ENCODE data around the gene ZSWIM8. TPM values are rescaled to one million over a fixed set of nuclear protein-coding genes. Genes with fewer than 3 reads are reported as not detected.

The ZSWIM8 gene
- total and polyA plus RNA-seq, 2 experiments from 2014 or later = 20.5 to 30.4 TPM

- Histone ChIP-seq H3K79me2 (replicated peaks; ENCODE audit: insufficient read depth) (no peaks in the 10 kb centered on the region), H3K36me3 (ENCODE audit: insufficient read depth) (peaks cover 17% of the 10 kb centered on the region)
- no peaks in the 10 kb centered on the region for H3K9me3 Mint-ChIP-seq
Measured at GRCh38 chr10:73841061-73841421, 55.6 kb downstream of the ZSWIM8 start.

More at GRCh38 chr10:73841061-73841421, 55.6 kb downstream of the ZSWIM8 start:
- DNase-seq (ENCODE audit: low spot score) (no peak), ATAC-seq (peak; percentile 59)
- no peak overlapping the region for H2AFZ ChIP-seq
- H3K9me2 ChIP-seq (ENCODE audit: insufficient read depth) = no peaks in the 10 kb centered on the region
- TF ChIP-seq, protein P1, sequence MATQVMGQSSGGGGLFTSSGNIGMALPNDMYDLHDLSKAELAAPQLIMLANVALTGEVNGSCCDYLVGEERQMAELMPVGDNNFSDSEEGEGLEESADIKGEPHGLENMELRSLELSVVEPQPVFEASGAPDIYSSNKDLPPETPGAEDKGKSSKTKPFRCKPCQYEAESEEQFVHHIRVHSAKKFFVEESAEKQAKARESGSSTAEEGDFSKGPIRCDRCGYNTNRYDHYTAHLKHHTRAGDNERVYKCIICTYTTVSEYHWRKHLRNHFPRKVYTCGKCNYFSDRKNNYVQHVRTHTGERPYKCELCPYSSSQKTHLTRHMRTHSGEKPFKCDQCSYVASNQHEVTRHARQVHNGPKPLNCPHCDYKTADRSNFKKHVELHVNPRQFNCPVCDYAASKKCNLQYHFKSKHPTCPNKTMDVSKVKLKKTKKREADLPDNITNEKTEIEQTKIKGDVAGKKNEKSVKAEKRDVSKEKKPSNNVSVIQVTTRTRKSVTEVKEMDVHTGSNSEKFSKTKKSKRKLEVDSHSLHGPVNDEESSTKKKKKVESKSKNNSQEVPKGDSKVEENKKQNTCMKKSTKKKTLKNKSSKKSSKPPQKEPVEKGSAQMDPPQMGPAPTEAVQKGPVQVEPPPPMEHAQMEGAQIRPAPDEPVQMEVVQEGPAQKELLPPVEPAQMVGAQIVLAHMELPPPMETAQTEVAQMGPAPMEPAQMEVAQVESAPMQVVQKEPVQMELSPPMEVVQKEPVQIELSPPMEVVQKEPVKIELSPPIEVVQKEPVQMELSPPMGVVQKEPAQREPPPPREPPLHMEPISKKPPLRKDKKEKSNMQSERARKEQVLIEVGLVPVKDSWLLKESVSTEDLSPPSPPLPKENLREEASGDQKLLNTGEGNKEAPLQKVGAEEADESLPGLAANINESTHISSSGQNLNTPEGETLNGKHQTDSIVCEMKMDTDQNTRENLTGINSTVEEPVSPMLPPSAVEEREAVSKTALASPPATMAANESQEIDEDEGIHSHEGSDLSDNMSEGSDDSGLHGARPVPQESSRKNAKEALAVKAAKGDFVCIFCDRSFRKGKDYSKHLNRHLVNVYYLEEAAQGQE (IDR thresholded peaks at IDR 0.05; ENCODE audit: unreplicated experiment) = no peak
- TF ChIP-seq POLR2AphosphoS5 (IDR thresholded peaks at IDR 0.05; ENCODE audit: low read depth) = no peak
- no peak for TF ChIP-seq EZH2phosphoT487 (IDR thresholded peaks at IDR 0.05; ENCODE audit: unreplicated experiment)
- no peak for TF ChIP-seq CREB1 (CRISPR knock-in tag; IDR thresholded peaks at IDR 0.05; ENCODE audit: low read depth)
- no peak for TF ChIP-seq ZNF462 (CRISPR knock-in tag; IDR thresholded peaks at IDR 0.05)
- no peak for TF ChIP-seq ZNF114 (CRISPR knock-in tag; IDR thresholded peaks at IDR 0.05)
- TF ChIP-seq, protein P2, sequence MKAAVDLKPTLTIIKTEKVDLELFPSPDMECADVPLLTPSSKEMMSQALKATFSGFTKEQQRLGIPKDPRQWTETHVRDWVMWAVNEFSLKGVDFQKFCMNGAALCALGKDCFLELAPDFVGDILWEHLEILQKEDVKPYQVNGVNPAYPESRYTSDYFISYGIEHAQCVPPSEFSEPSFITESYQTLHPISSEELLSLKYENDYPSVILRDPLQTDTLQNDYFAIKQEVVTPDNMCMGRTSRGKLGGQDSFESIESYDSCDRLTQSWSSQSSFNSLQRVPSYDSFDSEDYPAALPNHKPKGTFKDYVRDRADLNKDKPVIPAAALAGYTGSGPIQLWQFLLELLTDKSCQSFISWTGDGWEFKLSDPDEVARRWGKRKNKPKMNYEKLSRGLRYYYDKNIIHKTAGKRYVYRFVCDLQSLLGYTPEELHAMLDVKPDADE (IDR thresholded peaks at IDR 0.05) = no peak
- TF ChIP-seq ZNF331 (CRISPR knock-in tag; IDR thresholded peaks at IDR 0.05; ENCODE audit: low read depth) = no peak
- TF ChIP-seq JUNB (IDR thresholded peaks at IDR 0.05; ENCODE audit: unreplicated experiment) = no peak
- TF ChIP-seq STAT1 (IDR thresholded peaks at IDR 0.05; ENCODE audit: unreplicated experiment) = no peak
- TF ChIP-seq NANOG (IDR thresholded peaks at IDR 0.05; ENCODE audit: borderline replicate concordance) = no peak
- TF ChIP-seq, protein P3, sequence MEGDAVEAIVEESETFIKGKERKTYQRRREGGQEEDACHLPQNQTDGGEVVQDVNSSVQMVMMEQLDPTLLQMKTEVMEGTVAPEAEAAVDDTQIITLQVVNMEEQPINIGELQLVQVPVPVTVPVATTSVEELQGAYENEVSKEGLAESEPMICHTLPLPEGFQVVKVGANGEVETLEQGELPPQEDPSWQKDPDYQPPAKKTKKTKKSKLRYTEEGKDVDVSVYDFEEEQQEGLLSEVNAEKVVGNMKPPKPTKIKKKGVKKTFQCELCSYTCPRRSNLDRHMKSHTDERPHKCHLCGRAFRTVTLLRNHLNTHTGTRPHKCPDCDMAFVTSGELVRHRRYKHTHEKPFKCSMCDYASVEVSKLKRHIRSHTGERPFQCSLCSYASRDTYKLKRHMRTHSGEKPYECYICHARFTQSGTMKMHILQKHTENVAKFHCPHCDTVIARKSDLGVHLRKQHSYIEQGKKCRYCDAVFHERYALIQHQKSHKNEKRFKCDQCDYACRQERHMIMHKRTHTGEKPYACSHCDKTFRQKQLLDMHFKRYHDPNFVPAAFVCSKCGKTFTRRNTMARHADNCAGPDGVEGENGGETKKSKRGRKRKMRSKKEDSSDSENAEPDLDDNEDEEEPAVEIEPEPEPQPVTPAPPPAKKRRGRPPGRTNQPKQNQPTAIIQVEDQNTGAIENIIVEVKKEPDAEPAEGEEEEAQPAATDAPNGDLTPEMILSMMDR (conservative IDR thresholded peaks at IDR 0.05; ENCODE audit: low read depth in 2 of 2) = no peak
- no peak for TF ChIP-seq EZH2 (IDR thresholded peaks at IDR 0.05; ENCODE audit: low read depth, unreplicated experiment)
- H3K4me2 ChIP-seq = no peak overlapping the region
- no peak overlapping the region for H3K4me3 Mint-ChIP-seq
- H4K20me1 ChIP-seq (replicated peaks; ENCODE audit: insufficient read depth) = peaks cover 6% of the 10 kb centered on the region; the same call in 1 of the 2 replicates
- no peaks in the 10 kb centered on the region for H3K27me3 ChIP-seq (ENCODE audit: insufficient read depth)
- H3F3A ChIP-seq (replicated peaks; ENCODE audit: low read depth) = 0 out of 2 replicates have a peak, but pooled peaks cover 1% of the 10 kb centered on the region
- H3K27me3 Mint-ChIP-seq (ENCODE audit: insufficient read depth, low read depth, poor library complexity) = peaks cover 7% of the 10 kb centered on the region
- H3K4me1 ChIP-seq (ENCODE audit: insufficient read depth) = no peaks in the 10 kb centered on the region
- no peak overlapping the region for H3K27ac Mint-ChIP-seq
- peaks cover 3% of the 10 kb centered on the region; the same call in 1 of the 3 replicates for H3K4me1 Mint-ChIP-seq
- peaks cover 52% of the 10 kb centered on the region for H3K36me3 Mint-ChIP-seq (ENCODE audit: low read depth)
- no peak overlapping the region for H3K4me3 ChIP-seq
- no peak overlapping the region for H3K27ac ChIP-seq (ENCODE audit: low read depth)

All from GM23338 (cell line).